Cardiac muscle cell (in vitro differentiated cells and primary cell): ENCODE data around the gene RFXANK. TPM values are rescaled to one million over a fixed set of nuclear protein-coding genes. Genes with fewer than 3 reads are reported as not detected.

ENCODE experiments used
- DNase-seq, 2 donors: peaks; one replicate each; pipeline versions ENCODE4 v3.0.0 to v3.0.0-alpha.2; 2010 to 2017; ENCODE audit warnings: low read depth in 1 of 2, low spot score in 1 of 2
- H3K27ac ChIP-seq: fragments of 200-600 bp; sonication (generic); 2 replicates; pipeline ENCODE4 v1.5.1; 2016
- H3K27me3 ChIP-seq: fragments of 200-600 bp; sonication (generic); 2 replicates; pipeline ENCODE4 v1.6.0; 2016; ENCODE audit warnings: control low read depth
- H3K36me3 ChIP-seq: fragments of 200-600 bp; sonication (generic); 2 replicates; pipeline ENCODE4 v1.5.1; 2016; ENCODE audit warnings: control low read depth
- H3K4me1 ChIP-seq: fragments of 200-600 bp; sonication (generic); 2 replicates; pipeline ENCODE4 v1.8.1; 2017; ENCODE audit warnings: low read depth, mild to moderate bottlenecking, mixed run types
- H3K4me3 ChIP-seq: fragments of 200-600 bp; sonication (generic); 2 replicates; pipeline ENCODE4 v1.5.1; 2016; ENCODE audit warnings: mild to moderate bottlenecking
- H3K9me3 ChIP-seq: fragments of 200-600 bp; sonication (generic); 2 replicates; pipeline ENCODE4 v1.5.1; 2017; ENCODE audit warnings: low read depth, mild to moderate bottlenecking, control low read depth
- CTCF ChIP-seq: IDR thresholded peaks from 2 replicates; pipeline ENCODE4 v1.5.1; 2012; ENCODE audit warnings: low read depth, mild to moderate bottlenecking, low read length
- polyA plus RNA-seq: library from polyadenylated mRNA; unstranded; fragments of >200 nt; fragmentation: Nextera tagmentation; extraction: Ambion mirVana; gene quantifications from 2 replicates; pipeline ENCODE4 v1.2.1, GENCODE V29; 2016
- total RNA-seq: library from RNA; depleted of rRNA; stranded (reverse); fragments of >200 nt; gene quantifications from 2 replicates; pipeline ENCODE4 v1.2.3, GENCODE V29; 2016

The RFXANK gene
- total and polyA plus RNA-seq, 2 experiments from 2014 or later, result 88.8 to 156 TPM

GRCh38 chr19:19205416-19206410 is 13.7 kb downstream of the RFXANK start:
- no peak for TF ChIP-seq CTCF
- H3K27ac ChIP-seq, result no peak overlapping the region
- no peaks in the 10 kb centered on the region for H3K36me3 ChIP-seq
- H3K4me1 ChIP-seq, result peaks cover 8% of the 10 kb centered on the region
- no peaks in the 10 kb centered on the region for H3K9me3 ChIP-seq
- peaks cover 13% of the 10 kb centered on the region for H3K27me3 ChIP-seq
- H3K4me3 ChIP-seq, result no peak overlapping the region
- DNase-seq, result no peak

DNA sequence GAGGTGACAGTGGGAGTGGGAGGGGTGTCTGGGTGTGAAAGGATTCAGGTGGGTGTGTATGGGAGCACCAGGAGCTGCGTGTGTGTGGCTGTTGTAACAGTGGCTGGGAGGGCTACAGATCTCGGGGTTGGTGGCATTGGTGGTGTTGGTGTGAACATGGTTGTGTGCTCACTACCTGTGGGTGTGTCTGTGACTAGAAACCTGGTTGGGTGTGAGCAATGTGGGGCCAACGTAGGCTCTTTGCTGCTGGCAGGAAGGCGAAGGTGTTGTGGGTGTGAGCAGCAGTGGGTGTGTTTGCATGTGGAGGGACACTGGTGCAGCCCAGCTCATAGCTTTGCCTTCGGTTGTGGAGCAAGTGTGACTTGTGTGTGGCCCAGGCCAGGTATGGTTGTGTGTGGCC is 14.9 kb downstream of the RFXANK start:
- DNase-seq, result no peak
- Histone ChIP-seq H3K27ac (no peak overlapping the region), H3K4me3 (no peak overlapping the region), H3K9me3 (no peaks in the 10 kb centered on the region), H3K27me3 (peaks cover 26% of the 10 kb centered on the region), H3K4me1 (peaks cover 8% of the 10 kb centered on the region), H3K36me3 (no peaks in the 10 kb centered on the region)
- no peak for TF ChIP-seq CTCF

- no peak for DNase-seq
- H3K36me3 ChIP-seq, result no peaks in the 10 kb centered on the region
- no peaks in the 10 kb centered on the region for H3K9me3 ChIP-seq
- TF ChIP-seq CTCF, result no peak
- peaks cover 8% of the 10 kb centered on the region for H3K4me1 ChIP-seq
- H3K4me3 ChIP-seq, result no peak overlapping the region
- H3K27ac ChIP-seq, result no peak overlapping the region
- H3K27me3 ChIP-seq, result peaks cover 35% of the 10 kb centered on the region
Measured at GRCh38 chr19:19207637-19208572, 15.8 kb downstream of the RFXANK start.

- DNase-seq, result no peak
- TF ChIP-seq CTCF, result no peak
- no peaks in the 10 kb centered on the region for H3K36me3 ChIP-seq
- H3K27ac ChIP-seq, result no peak overlapping the region
- H3K9me3 ChIP-seq, result no peaks in the 10 kb centered on the region
- H3K4me1 ChIP-seq, result peaks cover 8% of the 10 kb centered on the region
- H3K4me3 ChIP-seq, result no peak overlapping the region
- peaks cover 50% of the 10 kb centered on the region for H3K27me3 ChIP-seq
Measured at GRCh38 chr19:19209372-19209771, 17.3 kb downstream of the RFXANK start.
